Measurements from ENCODE around the gene BMERB1.
"Not testable (repeated sequence)": the region's sequence is repeated elsewhere in the genome, so short reads cannot be mapped to it uniquely, and the experiment has no call there.

Gene BMERB1

DNA sequence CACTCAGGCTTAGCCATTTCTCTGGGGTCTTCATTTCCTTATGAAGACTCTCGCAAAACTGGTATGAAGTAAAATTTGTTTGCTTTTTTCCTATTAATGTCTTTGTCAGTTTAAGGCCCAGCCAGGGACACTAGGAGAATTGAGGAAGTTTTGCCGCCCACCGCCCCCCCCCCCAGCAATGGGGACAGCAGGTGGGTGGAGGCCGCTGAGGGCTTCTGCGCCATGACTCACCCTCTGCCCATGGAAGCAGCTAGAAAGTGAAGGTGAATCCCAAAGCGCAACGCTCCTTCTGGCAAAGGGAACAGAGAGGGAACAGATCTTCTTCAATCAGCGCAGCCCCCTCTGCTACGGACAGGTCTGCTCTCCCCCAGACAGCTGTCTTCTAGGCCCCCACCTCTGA lies 158.8 kb downstream of the BMERB1 start:
- no peak for DNase-seq (ENCODE audit: low read depth)

DNA sequence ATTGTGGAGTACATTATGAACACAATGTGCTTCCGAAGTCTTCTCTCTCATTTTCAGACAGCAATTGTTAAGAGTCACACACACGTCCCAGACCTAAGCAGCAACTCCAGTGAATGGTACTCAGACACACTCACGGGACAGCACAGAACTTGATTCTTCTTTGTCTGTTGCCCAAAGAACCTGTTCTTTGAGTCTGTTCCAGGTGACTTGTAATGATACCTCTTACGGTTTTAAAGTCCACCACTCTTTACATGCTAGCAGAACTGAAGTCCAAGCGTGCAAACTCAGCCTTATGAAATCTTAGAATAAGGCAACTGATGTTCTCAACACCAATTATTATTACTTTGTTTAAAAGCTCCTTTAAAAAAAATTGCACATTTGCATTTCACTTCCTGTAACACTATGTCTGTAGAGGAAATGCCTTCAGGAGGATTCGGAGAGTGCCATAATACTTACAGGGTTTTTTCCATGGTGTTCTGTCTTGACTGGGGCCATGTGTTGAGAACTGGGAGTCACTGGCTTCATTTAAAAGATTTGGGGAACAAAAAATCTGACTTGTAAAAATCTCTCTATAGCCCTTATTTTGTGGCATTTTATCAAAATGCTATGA lies 160.4 kb downstream of the BMERB1 start:
- no peak for DNase-seq (ENCODE audit: low read depth)

DNA sequence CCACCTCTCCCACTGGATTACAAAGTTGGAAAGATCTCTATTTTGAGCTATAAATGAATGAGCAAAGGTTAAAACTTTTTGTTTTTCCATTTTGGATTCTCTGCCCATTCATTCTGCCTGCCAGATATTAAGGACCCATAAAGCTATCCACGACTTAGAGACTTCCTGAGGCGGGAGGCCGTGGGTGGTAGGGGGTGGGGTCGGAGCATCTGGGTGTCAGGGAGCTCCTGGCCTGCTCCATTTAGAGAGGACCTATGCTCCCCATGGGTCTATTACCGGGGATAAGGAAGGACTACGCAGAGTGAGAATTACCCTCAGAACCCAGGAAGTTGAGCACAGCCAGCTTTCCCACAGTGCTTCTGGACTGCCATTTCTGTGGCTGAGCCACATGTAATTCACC lies 162.7 kb downstream of the BMERB1 start:
- DNase-seq (ENCODE audit: low read depth): no peak

DNA sequence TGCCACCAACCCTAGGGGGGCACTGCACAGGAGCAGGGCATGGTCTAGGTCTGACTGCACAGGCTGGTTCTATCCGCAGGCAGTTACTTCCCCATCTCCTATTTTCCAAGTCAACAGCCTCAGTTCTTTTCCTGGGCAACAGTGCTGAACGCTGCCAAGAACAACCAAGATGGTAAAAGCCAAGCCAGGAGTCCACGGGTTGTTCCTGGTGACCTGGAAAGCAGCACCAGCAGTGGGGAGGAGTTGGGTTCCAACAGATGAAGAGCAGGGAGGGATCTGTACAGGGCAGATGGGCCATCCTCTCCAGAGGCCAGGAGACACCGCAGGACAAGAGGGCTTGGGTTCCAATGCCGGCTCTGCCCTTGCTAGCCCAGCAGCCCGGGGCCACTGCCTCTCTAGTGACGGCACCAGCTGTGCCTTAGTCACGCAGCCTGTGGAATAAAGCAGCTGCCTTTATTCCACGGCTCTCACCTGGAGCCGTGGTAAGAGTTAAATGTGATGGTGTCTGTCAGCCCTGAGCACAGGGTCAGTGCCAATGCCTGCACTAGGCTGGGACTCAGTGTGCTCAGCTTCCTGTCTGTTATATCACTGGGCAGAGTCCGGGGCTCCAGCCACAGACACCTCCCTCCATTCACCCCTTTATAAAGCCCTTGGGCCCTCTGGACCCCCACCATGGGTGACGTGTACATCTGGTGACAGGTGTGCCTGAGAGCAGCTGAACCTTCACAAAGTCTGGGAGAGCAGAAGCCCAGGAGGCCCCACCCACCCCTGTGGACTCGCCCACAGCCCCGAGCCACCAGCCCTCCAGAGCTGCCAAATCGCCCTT lies 163.6 kb downstream of the BMERB1 start:
- no peak for DNase-seq (ENCODE audit: low read depth)

DNA sequence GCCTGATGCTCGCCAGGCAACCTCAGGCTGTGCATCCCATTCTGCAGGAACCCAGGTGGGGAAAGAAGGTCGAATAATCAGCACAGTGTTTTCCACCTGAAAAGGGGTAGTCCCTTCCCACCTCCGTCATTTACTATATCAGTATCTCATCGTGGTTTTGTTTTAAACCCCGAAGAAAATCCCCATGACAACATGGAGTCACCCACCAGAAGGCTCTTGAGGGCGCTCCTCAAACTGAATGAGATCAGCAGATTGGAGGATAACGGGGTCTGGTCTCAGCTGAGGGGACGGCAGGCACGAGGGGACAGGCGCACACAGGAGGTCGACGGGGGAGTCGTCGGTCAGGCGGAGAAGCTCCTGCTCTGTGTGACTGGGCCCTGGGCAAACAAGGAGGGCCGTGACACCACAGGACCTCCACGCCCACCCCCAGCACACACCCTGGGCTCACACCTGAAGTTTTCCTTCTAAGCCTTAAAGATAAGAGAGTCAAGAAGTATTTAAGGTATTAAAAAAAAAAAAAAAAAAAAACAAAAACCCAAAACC lies 164.3 kb downstream of the BMERB1 start:
- no peak for DNase-seq (ENCODE audit: low read depth)

DNA sequence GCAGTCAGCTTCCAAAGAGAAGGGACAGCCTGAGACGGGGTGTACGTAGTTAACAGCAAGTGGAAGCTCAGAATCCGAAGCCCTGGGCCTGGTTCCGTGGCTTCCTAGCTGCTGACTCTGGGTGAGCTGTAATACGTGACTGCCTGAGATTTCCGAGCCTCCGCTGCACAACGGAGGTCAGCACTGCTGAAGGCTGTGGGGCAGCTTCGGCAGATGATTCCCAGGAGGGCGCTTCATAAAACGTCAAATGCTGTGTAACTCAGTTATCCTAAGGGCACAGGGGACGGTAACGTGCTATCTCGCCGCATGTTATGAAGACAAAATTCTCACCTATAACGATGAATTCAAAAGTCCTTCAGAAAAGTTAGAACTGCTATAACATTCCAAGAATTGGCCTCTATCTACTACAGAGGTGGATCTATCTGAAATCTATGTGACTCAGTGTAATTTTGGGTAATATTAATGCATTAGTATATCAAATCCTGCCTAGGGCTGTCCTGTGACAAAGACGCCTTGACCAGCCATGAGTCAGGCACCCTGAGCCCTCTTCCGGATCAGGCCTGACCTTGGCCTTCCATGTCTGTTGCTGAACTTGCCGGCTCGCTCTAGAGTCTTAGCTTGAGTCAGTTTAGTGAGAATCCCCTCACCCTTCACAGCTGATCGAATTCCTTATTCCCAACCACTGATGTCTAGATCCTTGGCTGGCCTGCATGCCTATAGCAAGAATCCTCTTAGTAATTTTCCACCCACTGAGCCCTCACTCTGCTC lies 165.1 kb downstream of the BMERB1 start:
- no peak for DNase-seq (ENCODE audit: low read depth)

DNA sequence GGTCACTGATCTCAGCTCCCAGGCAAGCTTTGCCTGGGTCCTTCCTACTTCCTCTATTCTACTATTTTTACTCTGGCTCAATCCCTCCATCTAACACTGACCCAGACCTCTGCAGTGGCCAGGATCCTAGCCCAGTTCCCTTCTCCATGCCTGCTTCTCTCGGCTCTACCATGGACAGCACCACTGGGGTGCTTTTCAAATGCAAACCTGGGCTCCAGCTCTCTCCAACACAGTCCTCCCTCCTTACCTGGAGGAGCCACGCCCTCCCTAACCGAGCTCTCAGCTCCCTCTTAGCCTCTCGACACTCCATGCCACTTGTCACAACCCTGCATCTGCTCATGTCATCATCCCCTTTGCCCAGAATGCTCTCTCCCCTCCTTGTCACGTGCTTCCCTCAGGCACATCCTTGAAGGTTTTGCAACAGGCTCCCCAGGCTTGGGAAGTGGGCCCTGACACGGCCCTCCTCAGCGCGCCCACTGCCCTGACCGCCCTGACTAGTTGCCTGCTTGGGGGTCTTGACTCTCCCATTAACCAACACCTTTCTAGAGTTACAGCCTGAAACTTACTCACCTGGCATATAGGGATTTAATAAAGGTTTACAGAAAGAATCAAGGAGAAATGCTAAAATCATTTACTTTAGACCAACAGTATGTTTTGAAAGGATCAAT lies 167.0 kb downstream of the BMERB1 start:
- DNase-seq (ENCODE audit: low read depth): no peak

DNA sequence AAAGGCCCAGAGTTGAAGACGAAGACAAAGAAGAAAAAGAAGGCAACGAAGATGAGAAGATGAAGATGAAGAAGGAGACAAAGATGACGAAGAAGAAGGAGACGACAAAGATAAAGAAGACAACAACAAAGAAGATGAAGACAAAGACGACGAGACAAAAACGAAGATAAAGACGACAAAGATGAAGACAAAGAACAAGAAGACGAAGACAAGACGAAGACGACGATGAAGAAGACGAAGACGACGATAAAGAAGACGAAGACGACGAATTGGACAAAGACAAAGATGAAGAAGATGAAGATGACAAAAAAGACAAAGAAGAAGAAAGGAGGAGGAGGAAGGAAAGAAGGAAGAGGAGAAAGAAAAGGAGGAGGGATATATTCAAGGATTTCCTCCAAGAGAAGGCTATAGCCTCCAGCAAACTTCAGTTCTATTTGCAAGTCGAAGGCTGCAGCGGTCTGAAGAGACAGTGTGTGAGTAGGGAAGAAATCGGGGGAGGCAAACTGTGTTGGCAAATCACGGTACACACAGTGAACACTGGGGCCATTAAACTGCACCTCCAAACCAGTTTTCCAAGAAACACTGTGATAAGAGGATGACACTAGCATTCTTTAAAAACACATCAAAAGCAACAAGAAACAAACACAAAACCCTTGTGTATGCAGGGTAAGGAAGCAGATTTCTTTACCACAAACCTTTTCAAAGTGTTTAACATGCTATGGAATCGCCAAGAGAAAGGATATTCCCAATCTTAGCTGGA lies 168.1 kb downstream of the BMERB1 start:
- DNase-seq (ENCODE audit: low read depth): no peak

DNA sequence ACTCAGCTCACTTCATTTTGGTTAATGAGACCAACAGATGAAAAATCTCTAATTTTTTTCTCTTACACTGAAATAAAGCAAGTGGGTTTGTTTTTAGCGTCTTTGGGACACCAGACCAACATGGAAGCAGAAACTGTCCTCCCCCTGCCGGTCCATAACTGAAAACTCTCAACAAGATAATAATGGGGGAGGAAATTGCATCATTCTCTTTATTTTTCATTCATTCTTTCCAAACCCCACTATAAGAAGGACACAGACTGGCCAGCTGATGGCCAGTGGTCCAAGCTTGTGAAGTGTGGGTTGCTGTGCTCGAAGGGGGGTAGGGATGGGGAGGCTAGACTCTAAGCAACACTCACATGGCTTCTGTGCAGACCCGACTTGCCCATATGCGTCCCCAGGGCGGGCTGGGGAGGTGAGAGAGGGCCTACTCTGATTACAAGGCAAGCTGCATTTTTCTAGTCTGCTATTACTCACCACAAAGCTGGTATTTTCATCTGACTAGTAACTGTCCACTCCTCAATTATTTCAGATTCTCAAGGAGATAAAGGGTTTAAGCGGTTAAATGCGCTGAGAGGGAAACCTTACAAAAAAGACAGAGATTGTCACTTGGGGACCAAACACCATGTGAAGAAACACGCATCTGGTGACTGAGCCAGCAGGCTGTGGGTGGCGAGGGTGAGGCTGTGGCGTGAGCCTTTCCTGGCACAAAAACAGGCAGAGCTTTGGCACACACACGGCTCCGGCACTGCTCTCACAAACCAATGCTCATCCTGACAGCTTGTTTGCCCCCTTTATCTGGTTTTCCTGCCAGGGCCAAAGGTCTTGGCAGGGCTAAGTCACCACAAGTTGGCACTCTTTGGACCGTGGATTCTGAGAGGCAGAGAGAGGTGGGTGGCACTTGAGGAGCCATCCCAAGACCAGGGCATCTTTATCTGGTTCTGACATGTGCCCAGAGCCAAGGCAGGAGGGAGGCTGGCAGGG lies 170.4 kb downstream of the BMERB1 start:
- no peak for DNase-seq (ENCODE audit: low read depth)

DNA sequence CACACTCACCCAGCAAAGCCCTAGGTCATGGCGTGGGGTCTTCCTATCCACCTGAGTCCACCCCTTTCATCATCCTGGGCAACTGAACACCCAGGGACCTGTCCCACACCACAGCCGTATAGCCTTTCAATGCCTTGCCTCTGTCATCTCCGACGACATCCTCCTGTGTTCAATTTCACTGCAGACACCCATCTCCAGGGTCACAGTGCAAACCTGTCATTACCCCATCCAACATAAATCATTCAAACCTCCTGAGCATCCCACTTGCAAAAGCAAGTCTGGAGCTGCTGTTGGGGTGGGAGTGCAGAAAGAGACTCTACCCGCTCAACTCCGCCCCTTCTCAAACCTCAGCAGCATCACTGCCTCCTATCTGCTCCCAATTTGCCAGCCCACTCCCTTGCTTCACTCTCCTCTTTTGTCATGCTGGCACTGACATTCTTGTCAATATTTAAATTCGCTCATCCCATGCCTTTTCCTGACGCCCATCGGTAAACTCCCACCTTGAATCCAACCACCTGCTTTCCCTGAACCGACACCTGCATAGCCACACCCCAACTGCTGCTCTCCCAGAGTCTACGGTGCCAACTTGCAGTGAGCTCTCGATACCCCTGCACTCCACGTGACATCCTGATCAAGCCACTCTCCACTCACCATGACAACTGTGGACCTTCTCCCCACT lies 171.6 kb downstream of the BMERB1 start:
- DNase-seq (ENCODE audit: low read depth): no peak

DNA sequence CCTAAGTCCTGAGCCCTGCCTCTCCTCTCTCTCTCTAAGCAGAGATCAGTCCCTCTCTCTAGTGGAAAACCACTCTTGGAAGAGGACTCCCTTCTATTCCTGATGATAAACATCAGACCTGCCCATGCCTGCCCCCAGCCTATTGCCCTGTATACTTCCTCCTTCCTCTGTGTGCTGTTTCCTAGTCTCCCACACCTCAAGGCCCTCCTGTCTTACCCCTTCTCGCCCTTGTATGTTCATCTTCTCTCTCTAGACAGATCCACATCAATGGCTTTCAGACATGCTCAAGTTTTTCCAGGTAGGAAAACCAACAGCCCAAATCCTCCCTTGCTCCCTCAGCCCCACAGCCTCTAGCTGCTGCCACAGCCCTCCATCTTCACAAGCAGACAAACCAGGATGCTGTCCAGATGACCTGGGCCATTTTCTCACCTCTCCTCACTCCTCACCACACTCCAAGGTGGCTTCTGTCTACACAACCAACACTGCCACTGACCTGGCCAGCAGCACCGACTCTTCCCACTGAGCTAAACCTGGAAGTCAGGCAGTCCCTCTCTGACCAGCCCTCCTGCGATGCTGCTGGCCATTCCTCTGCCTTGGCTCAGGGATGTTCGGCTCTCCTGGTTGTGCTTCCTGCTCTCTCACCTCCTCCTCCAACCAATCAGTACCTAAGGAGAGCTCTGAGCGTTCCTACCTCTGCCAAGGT lies 172.3 kb downstream of the BMERB1 start:
- no peak for DNase-seq (ENCODE audit: low read depth)

DNA sequence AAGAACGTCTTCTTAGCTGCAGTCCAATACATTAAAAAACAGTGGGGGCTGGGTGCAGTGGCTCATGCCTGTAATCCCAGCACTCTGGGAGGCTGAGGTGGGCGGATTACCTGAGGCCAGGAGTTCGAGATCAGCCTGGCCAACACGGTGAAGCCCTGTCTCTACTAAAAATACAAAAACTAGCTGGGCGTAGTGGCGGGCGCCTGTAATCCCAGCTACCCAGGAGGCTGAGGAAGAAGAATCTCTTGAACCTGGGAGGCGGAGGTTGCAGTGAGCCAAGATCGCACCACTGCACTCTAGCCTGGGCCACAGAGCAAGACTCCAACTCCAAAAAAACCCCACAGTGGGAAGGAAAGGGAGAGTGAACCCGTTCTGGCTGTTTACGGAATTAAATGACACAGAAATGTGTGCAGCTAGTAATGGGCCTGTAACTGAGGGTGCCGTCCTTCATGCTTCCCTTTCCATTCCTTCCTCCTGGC lies 172.9 kb downstream of the BMERB1 start:
- not testable (repeated sequence) for DNase-seq (ENCODE audit: low read depth)

DNA sequence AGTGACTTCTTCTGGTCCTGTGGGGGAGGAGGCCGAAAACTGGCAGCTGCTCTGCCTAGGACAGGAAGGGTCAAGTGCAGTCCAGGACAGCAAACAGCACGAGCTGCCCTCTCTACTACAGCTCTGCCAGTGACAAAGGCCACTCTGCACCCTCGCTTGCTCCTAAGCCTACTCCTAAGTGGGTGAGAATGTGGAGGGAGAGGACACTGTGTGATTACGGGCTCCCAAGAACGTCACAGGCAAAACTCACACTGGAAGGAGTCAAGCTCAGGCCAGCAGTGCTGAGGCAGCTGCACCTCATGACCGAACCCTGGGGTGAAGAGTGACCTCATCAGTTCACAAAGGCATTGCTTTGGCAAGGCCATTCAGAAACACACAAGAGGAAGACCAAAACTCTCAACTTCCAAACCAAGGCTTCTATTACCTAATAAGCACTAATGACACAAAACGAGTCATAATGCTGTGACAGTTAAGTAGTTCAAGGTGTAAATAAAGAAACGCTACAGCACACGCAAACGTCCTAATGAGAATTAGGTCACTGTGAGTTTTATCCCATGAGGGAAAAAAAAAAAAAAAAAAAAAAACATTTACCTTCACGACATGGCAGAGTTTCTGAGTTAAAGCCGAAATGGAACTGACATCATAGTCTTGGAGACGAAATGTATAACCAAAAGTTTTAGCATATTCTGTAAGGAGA lies 173.5 kb downstream of the BMERB1 start:
- peak; percentile 55 for DNase-seq (ENCODE audit: low read depth)

DNA sequence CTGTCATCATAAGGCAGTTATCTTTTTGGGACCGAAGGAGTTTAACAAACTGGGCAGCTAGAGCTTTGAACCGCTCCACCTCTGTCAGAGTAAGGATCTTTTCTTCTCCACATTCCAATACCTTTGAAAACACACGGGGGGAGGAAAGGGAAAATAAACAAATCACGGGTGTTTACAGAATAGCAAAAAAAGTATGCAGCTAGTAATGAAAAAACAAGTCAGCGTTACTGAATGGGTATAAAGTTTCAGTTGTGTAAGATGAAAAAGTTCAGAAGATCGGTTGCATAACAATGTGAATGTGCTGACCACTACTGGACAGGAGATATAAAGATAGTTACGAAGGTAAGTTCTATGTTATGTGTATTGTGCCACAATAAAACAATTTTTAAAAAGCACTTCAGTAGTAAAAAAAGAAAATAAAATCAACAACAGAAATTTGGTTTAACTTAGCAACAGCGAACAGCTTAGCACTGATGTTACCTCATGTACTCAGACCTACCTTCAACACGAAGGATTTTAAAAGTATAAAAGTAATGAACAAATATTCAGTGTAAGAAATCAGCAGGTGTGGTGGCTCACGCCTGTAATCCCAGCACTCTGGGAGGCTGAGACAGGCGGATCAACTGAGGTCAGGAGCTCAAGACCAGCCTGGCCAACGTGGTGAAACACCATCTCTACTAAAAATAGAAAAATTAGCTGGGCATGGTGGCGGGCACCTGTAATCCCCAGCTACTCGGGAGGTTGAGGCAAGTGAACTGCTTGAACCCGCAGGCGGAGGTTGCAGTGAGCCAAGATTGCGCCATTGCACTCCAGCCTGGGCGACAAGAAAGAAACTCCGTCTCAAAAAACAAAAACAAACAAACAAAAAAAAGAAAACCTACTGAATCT lies 174.3 kb downstream of the BMERB1 start:
- DNase-seq (ENCODE audit: low read depth): no peak

DNA sequence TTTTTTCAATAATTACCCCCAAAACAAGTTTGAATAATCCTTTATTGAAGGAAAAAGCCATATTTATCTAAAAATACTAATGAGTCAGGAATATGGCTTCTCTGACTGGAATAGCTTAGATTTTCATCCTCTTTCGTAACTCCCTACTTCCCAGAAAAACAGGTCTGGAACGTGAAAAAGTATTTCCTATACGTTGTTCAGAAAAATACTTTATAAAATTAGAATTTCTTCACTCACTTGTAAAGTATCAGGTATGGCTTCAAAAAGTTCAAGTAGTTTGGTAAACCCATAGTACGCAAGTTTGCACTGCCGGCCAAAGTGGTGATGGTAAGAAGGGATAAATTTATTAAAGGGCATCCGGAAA lies 174.9 kb downstream of the BMERB1 start:
- no peak for DNase-seq (ENCODE audit: low read depth)

DNA sequence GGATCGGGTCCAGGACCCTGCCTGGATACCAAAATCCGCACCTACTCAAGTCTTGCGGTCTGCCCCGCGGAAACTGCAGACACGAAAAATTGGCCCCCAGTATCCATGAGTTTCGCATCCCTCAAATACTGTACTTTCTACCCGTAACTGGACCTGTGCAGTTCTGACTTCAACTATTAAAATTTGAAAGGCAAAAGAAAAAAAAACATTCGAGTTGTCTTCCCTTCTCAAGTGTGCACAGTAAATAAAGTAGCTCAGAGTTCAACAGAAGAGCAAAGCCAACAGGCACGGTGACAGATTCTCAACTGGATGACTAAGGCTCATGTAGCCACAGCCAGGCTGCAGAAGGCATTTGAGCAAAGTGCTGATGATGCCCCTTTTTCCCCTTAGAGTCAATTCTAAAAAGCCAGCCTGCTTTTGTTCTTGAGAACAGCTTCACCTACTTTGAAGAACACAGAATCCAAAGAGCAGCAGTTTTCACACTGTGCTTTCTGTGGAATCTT lies 176.0 kb downstream of the BMERB1 start:
- DNase-seq (ENCODE audit: low read depth): no peak

DNA sequence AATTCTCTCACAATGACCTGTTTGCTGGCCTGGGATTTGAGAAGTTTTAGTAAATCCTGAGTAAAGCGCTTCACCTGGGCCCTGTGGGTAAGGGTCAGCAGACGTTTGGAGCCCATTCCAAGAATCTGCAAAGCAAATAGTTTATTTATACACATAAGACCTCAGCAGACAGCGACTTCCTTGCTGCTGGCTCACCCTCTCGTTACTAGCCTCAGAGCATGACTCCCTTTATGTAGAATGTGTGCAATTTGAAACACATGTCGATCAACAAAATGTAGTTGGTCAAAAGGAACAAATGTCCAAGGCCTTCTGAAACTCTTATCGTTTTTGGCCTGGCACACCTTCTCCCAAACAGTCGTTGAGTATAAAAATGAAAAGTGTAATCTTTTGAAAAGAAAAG lies 177.2 kb downstream of the BMERB1 start:
- DNase-seq (ENCODE audit: low read depth): peak; percentile 37
